Body of pancreas (tissue), 4 donors: Measurements from ENCODE around the gene TMEM154.

Source experiments
- POLR2A ChIP-seq, 3 donors: fragments of 450-650 bp; IDR thresholded peaks; one replicate each; pipeline ENCODE4 v1.6.1; 2016; ENCODE audit warnings: antibody characterized with exemption in 3 of 3, mild to moderate bottlenecking in 2 of 3
- TF ChIP-seq, protein P1 (sequence below), 7 experiments: fragments of 450-650 bp in 4 of 7; fragments of 200-600 bp in 3 of 7; sonication (generic) in 3 of 7; IDR thresholded peaks; one replicate each; pipeline ENCODE4 v1.5.1; 2016 to 2019; ENCODE audit warnings: antibody characterized with exemption in 7 of 7

GRCh38 chr4:152640058-152640921, 39.5 kb downstream of the TMEM154 start:
- TF ChIP-seq POLR2A (IDR thresholded peaks at IDR 0.05): no peak
- TF ChIP-seq, protein P1, sequence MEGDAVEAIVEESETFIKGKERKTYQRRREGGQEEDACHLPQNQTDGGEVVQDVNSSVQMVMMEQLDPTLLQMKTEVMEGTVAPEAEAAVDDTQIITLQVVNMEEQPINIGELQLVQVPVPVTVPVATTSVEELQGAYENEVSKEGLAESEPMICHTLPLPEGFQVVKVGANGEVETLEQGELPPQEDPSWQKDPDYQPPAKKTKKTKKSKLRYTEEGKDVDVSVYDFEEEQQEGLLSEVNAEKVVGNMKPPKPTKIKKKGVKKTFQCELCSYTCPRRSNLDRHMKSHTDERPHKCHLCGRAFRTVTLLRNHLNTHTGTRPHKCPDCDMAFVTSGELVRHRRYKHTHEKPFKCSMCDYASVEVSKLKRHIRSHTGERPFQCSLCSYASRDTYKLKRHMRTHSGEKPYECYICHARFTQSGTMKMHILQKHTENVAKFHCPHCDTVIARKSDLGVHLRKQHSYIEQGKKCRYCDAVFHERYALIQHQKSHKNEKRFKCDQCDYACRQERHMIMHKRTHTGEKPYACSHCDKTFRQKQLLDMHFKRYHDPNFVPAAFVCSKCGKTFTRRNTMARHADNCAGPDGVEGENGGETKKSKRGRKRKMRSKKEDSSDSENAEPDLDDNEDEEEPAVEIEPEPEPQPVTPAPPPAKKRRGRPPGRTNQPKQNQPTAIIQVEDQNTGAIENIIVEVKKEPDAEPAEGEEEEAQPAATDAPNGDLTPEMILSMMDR (IDR thresholded peaks at IDR 0.05): peak; percentile 37 to 71 (median 52)
